ENCODE data around the gene DEXI.

GRCh38 chr16:10989559-10989958, 47.3 kb upstream of the DEXI start:
- TF ChIP-seq, protein P1, sequence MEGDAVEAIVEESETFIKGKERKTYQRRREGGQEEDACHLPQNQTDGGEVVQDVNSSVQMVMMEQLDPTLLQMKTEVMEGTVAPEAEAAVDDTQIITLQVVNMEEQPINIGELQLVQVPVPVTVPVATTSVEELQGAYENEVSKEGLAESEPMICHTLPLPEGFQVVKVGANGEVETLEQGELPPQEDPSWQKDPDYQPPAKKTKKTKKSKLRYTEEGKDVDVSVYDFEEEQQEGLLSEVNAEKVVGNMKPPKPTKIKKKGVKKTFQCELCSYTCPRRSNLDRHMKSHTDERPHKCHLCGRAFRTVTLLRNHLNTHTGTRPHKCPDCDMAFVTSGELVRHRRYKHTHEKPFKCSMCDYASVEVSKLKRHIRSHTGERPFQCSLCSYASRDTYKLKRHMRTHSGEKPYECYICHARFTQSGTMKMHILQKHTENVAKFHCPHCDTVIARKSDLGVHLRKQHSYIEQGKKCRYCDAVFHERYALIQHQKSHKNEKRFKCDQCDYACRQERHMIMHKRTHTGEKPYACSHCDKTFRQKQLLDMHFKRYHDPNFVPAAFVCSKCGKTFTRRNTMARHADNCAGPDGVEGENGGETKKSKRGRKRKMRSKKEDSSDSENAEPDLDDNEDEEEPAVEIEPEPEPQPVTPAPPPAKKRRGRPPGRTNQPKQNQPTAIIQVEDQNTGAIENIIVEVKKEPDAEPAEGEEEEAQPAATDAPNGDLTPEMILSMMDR (IDR thresholded peaks at IDR 0.05; ENCODE audit: poor library complexity, severe bottlenecking) = no peak
- TF ChIP-seq POLR2AphosphoS5 (IDR thresholded peaks at IDR 0.05) (no peak), MXI1 (conservative IDR thresholded peaks at IDR 0.05; ENCODE audit: poor library complexity, severe bottlenecking) (no peak), EZH2 (IDR thresholded peaks at IDR 0.05; ENCODE audit: borderline replicate concordance, insufficient read depth, low read length, poor library complexity, severe bottlenecking) (no peak)

Data from neural cell (in vitro differentiated cells).